HEK293T (cell line): Measurements from ENCODE around the gene FBXW8.

Source experiments
- ARNT ChIP-seq: fragments of 450-650 bp; IDR thresholded peaks from 2 replicates; pipeline ENCODE4 v1.6.1; 2017; ENCODE audit warnings: mild to moderate bottlenecking
- FOXK2 ChIP-seq: fragments of 450-650 bp; IDR thresholded peaks from 2 replicates; pipeline ENCODE4 v1.6.1; 2016; ENCODE audit warnings: mild to moderate bottlenecking
- LEF1 ChIP-seq: fragments of 450-650 bp; IDR thresholded peaks from 2 replicates; pipeline ENCODE4 v1.6.1; 2017; ENCODE audit warnings: mild to moderate bottlenecking, borderline replicate concordance
- NFRKB ChIP-seq: fragments of 450-650 bp; IDR thresholded peaks from 2 replicates; pipeline ENCODE4 v1.6.1; 2016; ENCODE audit warnings: mild to moderate bottlenecking, moderate library complexity
- SP1 ChIP-seq: fragments of 450-650 bp; IDR thresholded peaks from 2 replicates; pipeline ENCODE4 v1.6.1; 2017

- no peak for TF ChIP-seq LEF1
- no peak for TF ChIP-seq SP1
- TF ChIP-seq NFRKB, result no peak
- TF ChIP-seq FOXK2, result no peak
- TF ChIP-seq ARNT, result no peak
Observed at GRCh38 chr12:116916714-116917114, 6.0 kb downstream of the FBXW8 start.
